PC-3 (cell line): Measurements from ENCODE around the gene HEATR3. TPM values are rescaled to one million over a fixed set of nuclear protein-coding genes. Genes with fewer than 3 reads are reported as not detected.

Experiments used
- ATAC-seq: fragments of 200-7000 bp; cut with Tn5 transposase; 2 replicates; pipeline ENCODE4 v1.9.1; 2020; ENCODE audit warnings: mild to moderate bottlenecking, moderate library complexity
- BruUV-seq: library from RNA; stranded (reverse); fragments of 400-500 nt; replicated peaks from 2 replicates; lab custom pipeline; 2021; lab: Mats Ljungman, UMichigan
- CTCF ChIA-PET: fragments of 300-600 bp; sonication (Branson Sonifier 250); formaldehyde crosslinking; loops from one replicate; lab custom pipeline; 2022; ENCODE audit warnings: antibody characterized with exemption; lab: Charles Lee
- POLR2A ChIA-PET: fragments of 300-600 bp; sonication (Branson Sonifier 250); formaldehyde crosslinking; loops from one replicate; lab custom pipeline; 2022; ENCODE audit warnings: antibody characterized with exemption; ENCODE audit not compliant: unreplicated experiment; lab: Charles Lee
- DNase-seq: peaks from one replicate; pipeline ENCODE4 v3.0.0-alpha.2; 2015
- H2AFZ ChIP-seq: fragments of 300-600 bp; sonication (generic); 2 replicates; pipeline ENCODE4 v1.6.0; 2016; ENCODE audit warnings: antibody characterized with exemption, low read length
- H3F3A ChIP-seq: fragments of 300-600 bp; sonication (generic); one replicate; pipeline ENCODE4 v1.6.0; 2017; ENCODE audit warnings: antibody characterized with exemption, low read length, control low read depth, mild to moderate bottlenecking; ENCODE audit not compliant: unreplicated experiment
- H3K27ac ChIP-seq: fragments of 300-600 bp; sonication (generic); 2 replicates; pipeline ENCODE4 v1.5.1; 2016; ENCODE audit warnings: mild to moderate bottlenecking, low read length
- H3K27me3 ChIP-seq: fragments of 300-600 bp; sonication (generic); 2 replicates; pipeline ENCODE4 v1.6.1; 2016; ENCODE audit warnings: low read length, mixed read lengths
- H3K36me3 ChIP-seq: fragments of 300-600 bp; sonication (generic); 2 replicates; pipeline ENCODE4 v1.6.1; 2016; ENCODE audit warnings: low read depth, mixed run types, low read length, mixed read lengths
- H3K4me1 ChIP-seq: fragments of 300-600 bp; sonication (generic); 2 replicates; pipeline ENCODE4 v1.5.1; 2016; ENCODE audit warnings: low read length; ENCODE audit not compliant: insufficient read depth
- H3K4me2 ChIP-seq: fragments of 300-600 bp; sonication (generic); 2 replicates; pipeline ENCODE4 v1.6.0; 2016; ENCODE audit warnings: low read length
- H3K4me3 ChIP-seq: fragments of 300-600 bp; sonication (generic); 2 replicates; pipeline ENCODE4 v1.5.1; 2016; ENCODE audit warnings: mild to moderate bottlenecking, low read length, mixed read lengths
- H3K79me2 ChIP-seq: fragments of 300-600 bp; sonication (generic); 2 replicates; pipeline ENCODE4 v1.6.1; 2017; ENCODE audit warnings: low read length, mixed read lengths
- H3K9ac ChIP-seq: fragments of 300-600 bp; sonication (generic); 2 replicates; pipeline ENCODE4 v1.6.0; 2016; ENCODE audit warnings: mild to moderate bottlenecking, low read length
- H3K9me2 ChIP-seq: fragments of 300-600 bp; sonication (generic); replicated peaks from 2 replicates; pipeline ENCODE4 v1.6.1; 2016; ENCODE audit warnings: mixed run types, low read length, mixed read lengths
- H3K9me3 ChIP-seq: fragments of 300-600 bp; sonication (generic); 2 replicates; pipeline ENCODE4 v1.6.1; 2016; ENCODE audit warnings: low read length, mixed read lengths
- H4K20me1 ChIP-seq: fragments of 300-600 bp; sonication (generic); 2 replicates; pipeline ENCODE4 v1.6.1; 2016; ENCODE audit warnings: low read length, mixed read lengths
- CTCF ChIP-seq: fragments of 300-600 bp; sonication (generic); conservative IDR thresholded peaks from 2 replicates; pipeline ENCODE4 v1.5.1; 2017; ENCODE audit warnings: antibody characterized with exemption, low read depth, mild to moderate bottlenecking, low read length
- EZH2 ChIP-seq: fragments of 300-600 bp; sonication (generic); IDR thresholded peaks from one replicate; pipeline ENCODE4 v1.6.1; 2017; ENCODE audit warnings: antibody characterized with exemption, mild to moderate bottlenecking, low read length; ENCODE audit not compliant: unreplicated experiment
- EZH2phosphoT487 ChIP-seq: fragments of 300-600 bp; sonication (generic); IDR thresholded peaks from 2 replicates; pipeline ENCODE4 v1.6.1; 2018; ENCODE audit warnings: mild to moderate bottlenecking, antibody characterized with exemption, low read length, borderline replicate concordance
- intact Hi-C: fragments of 100-400 bp; cut with micrococcal nuclease; formaldehyde crosslinking; loops from 2 replicates; pipeline ENCODE4 v1.9.0; 2023
- total RNA-seq: library from RNA; depleted of rRNA; stranded (reverse); fragments of >200 nt; gene quantifications from 2 replicates; pipeline ENCODE4 v1.2.3, GENCODE V29; 2014

HEATR3 gene
- total RNA-seq, 1 experiment from 2014 or later, result 18.7 TPM

DNA sequence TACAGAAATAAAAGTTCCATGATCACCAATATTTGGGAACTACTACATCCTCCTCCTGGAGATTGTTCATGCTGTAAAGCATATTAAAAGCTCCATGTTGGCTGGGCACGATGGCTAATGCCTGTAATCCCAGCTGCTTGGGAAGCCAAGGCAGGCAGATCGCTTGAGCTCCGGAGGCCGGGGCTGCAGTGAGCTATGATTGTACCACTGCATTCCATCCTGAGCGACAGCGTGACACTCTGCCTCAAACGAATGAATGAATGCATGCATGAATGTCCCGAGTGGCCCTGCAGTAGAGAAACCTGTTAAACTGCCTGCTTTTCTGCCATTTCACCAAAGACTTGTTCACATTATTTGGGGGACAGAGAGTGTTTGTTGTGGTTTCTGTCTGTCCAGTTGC, 25.8 kb upstream of the HEATR3 start:
- Histone ChIP-seq H3K9me2 (no peaks in the 10 kb centered on the region), H3K4me2 (no peak overlapping the region), H3K27me3 (peaks cover 6% of the 10 kb centered on the region; the same call in 1 of the 2 replicates), H4K20me1 (no peaks in the 10 kb centered on the region), H3K9me3 (no peaks in the 10 kb centered on the region), H3F3A (no peaks in the 10 kb centered on the region), H3K4me3 (no peak overlapping the region), H3K79me2 (no peaks in the 10 kb centered on the region), H3K4me1 (no peaks in the 10 kb centered on the region), H2AFZ (no peak overlapping the region), H3K9ac (no peak overlapping the region), H3K36me3 (no peaks in the 10 kb centered on the region), H3K27ac (no peak overlapping the region)
- ATAC-seq (no peak), DNase-seq (no peak)
- POLR2A ChIA-PET, result no interaction called here
- intact Hi-C loops, result no loop called here
- no TSS peak for BruUV-seq
- CTCF ChIA-PET, result no interaction called here
- TF ChIP-seq EZH2 (no peak), CTCF (no peak), EZH2phosphoT487 (no peak)

- BruUV-seq, result no TSS peak
- POLR2A ChIA-PET, result no interaction called here
- Histone ChIP-seq H3K4me1 (no peaks in the 10 kb centered on the region), H4K20me1 (no peaks in the 10 kb centered on the region), H3F3A (no peaks in the 10 kb centered on the region), H2AFZ (no peak overlapping the region), H3K79me2 (no peaks in the 10 kb centered on the region), H3K9ac (no peak overlapping the region), H3K36me3 (no peaks in the 10 kb centered on the region), H3K27me3 (peaks cover 6% of the 10 kb centered on the region; the same call in 1 of the 2 replicates), H3K9me3 (no peaks in the 10 kb centered on the region), H3K4me3 (no peak overlapping the region), H3K4me2 (no peak overlapping the region), H3K9me2 (no peaks in the 10 kb centered on the region), H3K27ac (no peak overlapping the region)
- ATAC-seq, result no peak
- intact Hi-C loops, result no loop called here
- DNase-seq, result no peak
- CTCF ChIA-PET, result no interaction called here
- TF ChIP-seq EZH2, result no peak
Observed at GRCh38 chr16:50040710-50041109, 25.1 kb upstream of the HEATR3 start.

DNA sequence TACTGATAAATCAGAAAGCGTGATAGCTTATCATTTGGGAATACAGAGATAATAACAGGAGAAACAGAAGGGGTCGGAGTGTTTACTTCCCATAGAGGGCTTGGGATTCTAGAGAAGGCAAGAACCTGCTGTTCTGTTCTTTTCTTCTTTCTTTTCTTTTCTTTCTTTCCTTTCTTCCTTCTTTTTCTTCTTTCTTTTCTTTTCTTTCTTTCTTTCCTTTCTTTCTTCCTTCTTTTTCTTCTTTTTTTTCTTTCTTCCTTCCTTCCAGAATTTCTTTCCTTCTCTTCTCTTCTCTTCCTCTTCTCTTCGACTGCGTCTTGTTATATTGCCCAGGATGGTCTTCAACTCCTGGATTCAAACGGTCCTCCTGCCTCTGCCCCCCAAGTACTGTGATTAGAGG, 22.4 kb upstream of the HEATR3 start:
- CTCF ChIA-PET, result no interaction called here
- BruUV-seq, result no TSS peak

More for the DNA sequence above, 22.4 kb upstream of the HEATR3 start:
- intact Hi-C loops, result no loop called here
- DNase-seq (no peak), ATAC-seq (no peak)
- no peak overlapping the region for H3K4me3 ChIP-seq
- no peaks in the 10 kb centered on the region for H4K20me1 ChIP-seq
- H3K4me2 ChIP-seq, result no peak overlapping the region
- no peaks in the 10 kb centered on the region for H3F3A ChIP-seq
- no peak overlapping the region for H3K9ac ChIP-seq
- TF ChIP-seq EZH2 (no peak), CTCF (no peak), EZH2phosphoT487 (no peak)
- no peaks in the 10 kb centered on the region for H3K9me2 ChIP-seq
- H3K27ac ChIP-seq, result no peak overlapping the region
- H3K79me2 ChIP-seq, result no peaks in the 10 kb centered on the region
- peaks cover 6% of the 10 kb centered on the region; the same call in 1 of the 2 replicates for H3K27me3 ChIP-seq
- no peak overlapping the region for H2AFZ ChIP-seq
- POLR2A ChIA-PET, result no interaction called here
- no peaks in the 10 kb centered on the region for H3K9me3 ChIP-seq
- no peaks in the 10 kb centered on the region for H3K36me3 ChIP-seq
- H3K4me1 ChIP-seq, result no peaks in the 10 kb centered on the region
